Colonic mucosa (tissue), 4 donors: ENCODE data around the gene CSMD2. TPM values are rescaled to one million over a fixed set of nuclear protein-coding genes. Genes with fewer than 3 reads are reported as not detected.

Experiments used
- DNase-seq: peaks from one replicate; pipeline ENCODE4 v3.0.0-alpha.2; 2020
- H3K27ac ChIP-seq: fragments of 200-600 bp; one replicate; pipeline ENCODE4 v1.8.0; 2021
- H3K27me3 ChIP-seq: fragments of 200-600 bp; one replicate; pipeline ENCODE4 v1.8.0; 2021
- H3K36me3 ChIP-seq: fragments of 200-600 bp; one replicate; pipeline ENCODE4 v1.8.0; 2021
- H3K4me1 ChIP-seq: fragments of 200-600 bp; one replicate; pipeline ENCODE4 v1.8.0; 2021; ENCODE audit warnings: mild to moderate bottlenecking
- H3K4me3 ChIP-seq: fragments of 200-600 bp; one replicate; pipeline ENCODE4 v1.8.0; 2021
- H3K9ac ChIP-seq, 2 donors: one replicate each; pipeline ENCODE4 v1.7.0; 2013; ENCODE audit warnings: control low read depth in 2 of 2, low read depth in 2 of 2, low read length in 2 of 2
- H3K9me3 ChIP-seq: fragments of 200-600 bp; one replicate; pipeline ENCODE4 v1.8.0; 2021
- CTCF ChIP-seq: fragments of 200-600 bp; IDR thresholded peaks from one replicate; pipeline ENCODE4 v1.8.0; 2022; ENCODE audit warnings: antibody characterized with exemption, mild to moderate bottlenecking
- intact Hi-C: fragments of 100-400 bp; cut with DNase I; formaldehyde crosslinking; loops from one replicate; pipeline ENCODE4 v1.14.1; 2022
- total RNA-seq, 2 donors: library from RNA; stranded (reverse); fragmentation: NEBNext Ultra II Directional in 1 of 2; extraction: Animal tissue kit (Norgen Biotek cat#: 25700) in 1 of 2; gene quantifications; one replicate each; pipeline ENCODE4 v1.2.1, GENCODE V29; 2021
- donor health status: healthy.
- donor health status: DM: no; HTN: no; CAD: no.
- donor health status: DM: no; HTN: no; CAD: no.

The CSMD2 gene
- total RNA-seq, 2 donors from 2014 or later = 0.05 to 0.10 TPM

GRCh38 chr1:33986390-33987095, 178.5 kb downstream of the CSMD2 start:
- H3K9me3 ChIP-seq = no peaks in the 10 kb centered on the region
- no peak for TF ChIP-seq CTCF
- no peak overlapping the region for H3K9ac ChIP-seq
- H3K36me3 ChIP-seq = no peaks in the 10 kb centered on the region
- no peaks in the 10 kb centered on the region for H3K27me3 ChIP-seq
- H3K4me3 ChIP-seq = no peak overlapping the region
- intact Hi-C loops = no loop called here
- H3K4me1 ChIP-seq = no peaks in the 10 kb centered on the region
- DNase-seq = peak; percentile 19
- no peak overlapping the region for H3K27ac ChIP-seq

- Histone ChIP-seq H3K36me3 (no peaks in the 10 kb centered on the region), H3K4me3 (no peak overlapping the region), H3K9ac (no peak overlapping the region), H3K27ac (no peak overlapping the region), H3K27me3 (no peaks in the 10 kb centered on the region), H3K9me3 (no peaks in the 10 kb centered on the region), H3K4me1 (no peaks in the 10 kb centered on the region)
- intact Hi-C loops = no loop called here
- no peak for DNase-seq
- TF ChIP-seq CTCF = no peak
These were observed 179.4 kb downstream of the CSMD2 start for GRCh38 chr1:33985656-33986055.

GRCh38 chr1:33984906-33985565, 180.0 kb downstream of the CSMD2 start:
- H3K27ac ChIP-seq = no peak overlapping the region

DNA sequence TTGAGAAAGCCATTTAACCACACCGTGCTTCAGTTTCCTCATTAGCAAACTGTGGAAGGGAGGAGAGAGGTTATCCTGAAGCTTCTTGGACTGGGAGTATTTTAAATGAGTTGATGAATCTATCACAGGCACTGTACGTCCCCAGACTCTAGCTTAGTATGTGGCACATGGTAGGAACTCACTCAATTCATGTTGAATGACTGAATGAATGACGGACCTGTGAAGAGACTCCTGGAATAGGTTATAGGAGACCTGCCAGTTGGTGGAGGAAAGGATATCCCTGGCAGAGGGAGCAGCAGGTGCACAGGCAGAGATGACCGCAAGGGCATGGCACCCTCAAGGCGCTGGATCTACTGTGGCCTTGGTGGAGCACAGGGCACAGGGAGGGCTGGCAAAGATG, 182.6 kb downstream of the CSMD2 start:
- Histone ChIP-seq H3K9ac (no peak overlapping the region), H3K4me3 (no peak overlapping the region), H3K9me3 (no peaks in the 10 kb centered on the region), H3K36me3 (no peaks in the 10 kb centered on the region), H3K27ac (no peak overlapping the region), H3K27me3 (no peaks in the 10 kb centered on the region), H3K4me1 (no peaks in the 10 kb centered on the region)
- TF ChIP-seq CTCF = no peak
- DNase-seq = no peak
- intact Hi-C loops = no loop called here

More at GRCh38 chr1:33984906-33985565, 180.0 kb downstream of the CSMD2 start:
- Histone ChIP-seq H3K27me3 (no peaks in the 10 kb centered on the region), H3K4me1 (no peaks in the 10 kb centered on the region), H3K4me3 (no peak overlapping the region), H3K36me3 (no peaks in the 10 kb centered on the region), H3K9ac (no peak overlapping the region), H3K9me3 (no peaks in the 10 kb centered on the region)
- no peak for TF ChIP-seq CTCF
- intact Hi-C loops = no loop called here
- no peak for DNase-seq

- Histone ChIP-seq H3K9me3 (no peaks in the 10 kb centered on the region), H3K9ac (no peak overlapping the region), H3K36me3 (no peaks in the 10 kb centered on the region), H3K4me3 (no peak overlapping the region), H3K27ac (no peak overlapping the region), H3K4me1 (no peaks in the 10 kb centered on the region), H3K27me3 (no peaks in the 10 kb centered on the region)
- intact Hi-C loops = no loop called here
- TF ChIP-seq CTCF = no peak
- DNase-seq = no peak
These were observed 185.7 kb downstream of the CSMD2 start for GRCh38 chr1:33979341-33979740.
